ENCODE data around the gene NOTCH3. TPM values are rescaled to one million over a fixed set of nuclear protein-coding genes. Genes with fewer than 3 reads are reported as not detected.

NOTCH3 gene
- total RNA-seq, 1 experiment from 2014 or later = 164 TPM

DNA sequence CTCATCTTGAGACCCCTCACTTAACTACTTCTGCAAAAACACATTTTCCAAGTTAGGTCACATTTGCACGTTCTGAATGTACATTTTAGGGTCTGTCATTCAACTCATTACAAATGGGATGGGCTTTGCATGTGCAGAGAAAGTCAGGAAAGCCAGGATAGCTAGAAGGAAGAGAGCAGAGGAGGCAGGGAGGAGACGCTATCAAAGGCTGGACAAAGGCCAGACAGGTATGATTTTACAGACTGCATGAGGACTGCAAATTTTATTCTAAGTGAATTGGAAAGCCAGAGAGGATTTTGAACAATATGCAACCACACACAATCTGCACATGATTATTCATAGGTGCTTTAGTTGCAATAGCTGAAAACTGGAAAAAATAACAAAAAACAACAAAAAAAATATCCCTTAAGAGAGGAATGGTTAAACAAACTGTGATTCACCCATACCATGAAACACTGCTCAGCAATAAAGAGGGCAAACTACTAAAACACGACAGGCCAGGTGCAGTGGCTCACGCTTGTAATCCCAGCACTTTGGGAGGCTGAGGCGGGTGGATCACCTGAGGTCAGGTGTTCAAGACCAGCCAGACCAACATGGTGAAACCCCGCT is 72.5 kb downstream of the NOTCH3 start:
- no peak overlapping the region for H3K14ac ChIP-seq (ENCODE audit: insufficient read depth, low read length)
- no peak overlapping the region for H2BK12ac ChIP-seq (ENCODE audit: insufficient read length, low read depth, low read length)
- H3K79me2 ChIP-seq (ENCODE audit: insufficient read depth, low read length) = no peaks in the 10 kb centered on the region; the same call in 1 of the 2 replicates
- Mint-ChIP-seq H3K36me3 (ENCODE audit: insufficient read depth in 1 of 3, low read depth in 3 of 3) (peaks cover 0 to 3% (median 2%) of the 10 kb centered on the region in 3 experiments; a peak in 4 of 7 replicates), H3K9me3 (no peaks in the 10 kb centered on the region; a peak in 2 of 5 replicates), H3K27me3 (ENCODE audit: low read depth) (peaks cover 3% of the 10 kb centered on the region), H3K27ac (no peak overlapping the region; a peak in 1 of 7 replicates), H3K4me1 (peaks cover 11 to 13% of the 10 kb centered on the region in 2 experiments), H3K4me3 (no peak overlapping the region)
- H3K4ac ChIP-seq (ENCODE audit: low read depth, low read length) = no peak overlapping the region
- WGBS (ENCODE audit: extremely low coverage, insufficient read length, low lambda C conversion rate) = no CpG with 5 or more reads among the region's 6 CpGs
- H2AK5ac ChIP-seq (ENCODE audit: insufficient read length, low read length) = no peak overlapping the region
- no peak overlapping the region for H3K4me2 ChIP-seq (ENCODE audit: insufficient read depth, insufficient read length, low read length)
- no peaks in the 10 kb centered on the region for H3K9me3 ChIP-seq (ENCODE audit: control insufficient read depth, low read depth, low read length)
- no peak overlapping the region for H3K27ac ChIP-seq (ENCODE audit: insufficient read length, low read depth, low read length)
- H2BK15ac ChIP-seq (ENCODE audit: low read depth, low read length) = no peak overlapping the region
- no peaks in the 10 kb centered on the region for H3K4me1 ChIP-seq (ENCODE audit: insufficient read depth, low read length)
- peaks cover 7% of the 10 kb centered on the region for H3K23me2 ChIP-seq (ENCODE audit: insufficient read length, low read depth, low read length, poor library complexity, severe bottlenecking)
- no peak overlapping the region for H4K8ac ChIP-seq (replicated peaks; ENCODE audit: insufficient read length, low read depth, low read length)
- no peak overlapping the region for H2BK5ac ChIP-seq (ENCODE audit: insufficient read length, low read length)
- H3K56ac ChIP-seq (ENCODE audit: insufficient read length, low read depth, low read length) = no peak overlapping the region
- H2BK20ac ChIP-seq (ENCODE audit: low read depth, low read length, poor library complexity, severe bottlenecking) = no peak overlapping the region
- no peak overlapping the region for H3K18ac ChIP-seq (ENCODE audit: insufficient read length, low read depth, low read length)
- TF ChIP-seq, protein P1, sequence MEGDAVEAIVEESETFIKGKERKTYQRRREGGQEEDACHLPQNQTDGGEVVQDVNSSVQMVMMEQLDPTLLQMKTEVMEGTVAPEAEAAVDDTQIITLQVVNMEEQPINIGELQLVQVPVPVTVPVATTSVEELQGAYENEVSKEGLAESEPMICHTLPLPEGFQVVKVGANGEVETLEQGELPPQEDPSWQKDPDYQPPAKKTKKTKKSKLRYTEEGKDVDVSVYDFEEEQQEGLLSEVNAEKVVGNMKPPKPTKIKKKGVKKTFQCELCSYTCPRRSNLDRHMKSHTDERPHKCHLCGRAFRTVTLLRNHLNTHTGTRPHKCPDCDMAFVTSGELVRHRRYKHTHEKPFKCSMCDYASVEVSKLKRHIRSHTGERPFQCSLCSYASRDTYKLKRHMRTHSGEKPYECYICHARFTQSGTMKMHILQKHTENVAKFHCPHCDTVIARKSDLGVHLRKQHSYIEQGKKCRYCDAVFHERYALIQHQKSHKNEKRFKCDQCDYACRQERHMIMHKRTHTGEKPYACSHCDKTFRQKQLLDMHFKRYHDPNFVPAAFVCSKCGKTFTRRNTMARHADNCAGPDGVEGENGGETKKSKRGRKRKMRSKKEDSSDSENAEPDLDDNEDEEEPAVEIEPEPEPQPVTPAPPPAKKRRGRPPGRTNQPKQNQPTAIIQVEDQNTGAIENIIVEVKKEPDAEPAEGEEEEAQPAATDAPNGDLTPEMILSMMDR (conservative IDR thresholded peaks at IDR 0.05) = no peak
- H3K27me3 ChIP-seq (ENCODE audit: insufficient read depth, low read length) = no peaks in the 10 kb centered on the region
- H3T11ph ChIP-seq (ENCODE audit: low read length) = no peak overlapping the region
- no peak overlapping the region for H2BK120ac ChIP-seq (ENCODE audit: low read depth, low read length, poor library complexity, severe bottlenecking)
- no peak overlapping the region for H4K5ac ChIP-seq (ENCODE audit: insufficient read length, low read depth, low read length)
- H3K79me1 ChIP-seq (ENCODE audit: insufficient read depth, low read depth, low read length, poor library complexity, severe bottlenecking) = peaks cover 3% of the 10 kb centered on the region
- DNase-seq = no peak
- H3K9ac ChIP-seq (ENCODE audit: extremely low read depth, insufficient read length, low read length) = no peak overlapping the region
- H4K91ac ChIP-seq (ENCODE audit: insufficient read length, low read depth, low read length) = no peak overlapping the region
- no peaks in the 10 kb centered on the region for H4K20me1 ChIP-seq (ENCODE audit: control insufficient read depth, insufficient read depth, insufficient read length)
- no peak overlapping the region for H2AFZ ChIP-seq (ENCODE audit: low read length)
- no peak overlapping the region for H3K23ac ChIP-seq (ENCODE audit: insufficient read length, low read depth, low read length)

All from H9 (cell line).